Measurements from ENCODE around the gene PROZ. TPM values are rescaled to one million over a fixed set of nuclear protein-coding genes. Genes with fewer than 3 reads are reported as not detected.

Gene PROZ
- total RNA-seq, 2 donors from 2014 or later, result 0.40 to 0.84 TPM

DNA sequence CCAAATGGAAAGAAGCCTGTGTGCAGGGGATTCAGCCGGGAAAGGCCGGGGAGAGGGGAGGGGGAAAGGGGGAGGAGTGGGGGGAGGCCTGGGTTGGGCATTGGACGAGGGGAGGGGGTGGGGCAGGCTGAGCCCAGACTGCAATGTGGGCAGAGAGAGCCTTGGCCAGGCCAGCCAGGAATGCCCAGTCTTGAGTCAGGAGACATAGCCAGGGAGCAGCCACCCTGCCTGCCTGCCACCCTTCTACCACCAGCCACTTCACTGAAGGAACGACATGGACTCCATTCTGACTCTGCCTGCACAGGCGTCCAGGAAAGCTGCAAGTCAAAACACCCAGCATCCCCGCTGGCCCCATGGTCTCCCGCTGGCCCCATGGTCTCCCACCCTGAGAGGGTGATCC lies 498 bp downstream of the PROZ start:
- Histone ChIP-seq H3K9me3 (ENCODE audit: control insufficient read depth, low read length) (peaks cover 13% of the 10 kb centered on the region), H3K27me3 (ENCODE audit: control insufficient read depth, insufficient read depth, low read length, poor library complexity, severe bottlenecking) (no peaks in the 10 kb centered on the region), H3K4me1 (ENCODE audit: control insufficient read depth, insufficient read depth, low read length) (peaks cover 20% of the 10 kb centered on the region), H3K36me3 (ENCODE audit: control insufficient read depth, insufficient read depth, low read length) (no peaks in the 10 kb centered on the region), H3K27ac (ENCODE audit: low read depth, low read length) (no peak overlapping the region), H3K9ac (ENCODE audit: extremely low read depth, low read length, poor library complexity, severe bottlenecking) (no peak overlapping the region), H3K4me3 (ENCODE audit: low read length) (no peak overlapping the region)
- WGBS, 2 experiments (ENCODE audit: insufficient coverage in 1 of 2, insufficient read length in 1 of 2), result 82 to 84% methylated on average over 2 to 7 of the region's 7 CpGs
- Mint-ChIP-seq H3K4me1 (peaks cover 45% of the 10 kb centered on the region), H3K27ac (no peak overlapping the region), H3K36me3 (ENCODE audit: low read depth) (peaks cover 14% of the 10 kb centered on the region), H3K4me3 (no peak overlapping the region), H3K27me3 (ENCODE audit: insufficient read depth) (no peaks in the 10 kb centered on the region), H3K9me3 (peaks cover 7% of the 10 kb centered on the region)
- no peak for TF ChIP-seq CTCF (conservative IDR thresholded peaks at IDR 0.05)
- DNase-seq, result peak; percentile 53

GRCh38 chr13:113159701-113160100 lies 1.3 kb downstream of the PROZ start:
- DNase-seq, result peak; percentile 49
- no peak for TF ChIP-seq CTCF (conservative IDR thresholded peaks at IDR 0.05)
- H3K9me3 Mint-ChIP-seq, result peaks cover 7% of the 10 kb centered on the region

GRCh38 chr13:113160983-113161382 lies 2.5 kb downstream of the PROZ start:
- no peak overlapping the region for H3K4me3 ChIP-seq (ENCODE audit: low read length)
- peaks cover 6% of the 10 kb centered on the region for H3K9me3 ChIP-seq (ENCODE audit: control insufficient read depth, low read length)
- H3K9ac ChIP-seq (ENCODE audit: extremely low read depth, low read length, poor library complexity, severe bottlenecking), result no peak overlapping the region
- no peak for TF ChIP-seq CTCF (conservative IDR thresholded peaks at IDR 0.05)
- H3K27me3 Mint-ChIP-seq (ENCODE audit: insufficient read depth), result no peaks in the 10 kb centered on the region
- no peak overlapping the region for H3K4me3 Mint-ChIP-seq
- H3K27me3 ChIP-seq (ENCODE audit: control insufficient read depth, insufficient read depth, low read length, poor library complexity, severe bottlenecking), result no peaks in the 10 kb centered on the region
- DNase-seq, result peak; percentile 48
- H3K4me1 Mint-ChIP-seq, result peaks cover 45% of the 10 kb centered on the region
- 89 to 90% methylated on average over 8 to 12 of the region's 12 CpGs for WGBS, 2 experiments (ENCODE audit: insufficient coverage in 1 of 2, insufficient read length in 1 of 2)
- H3K27ac ChIP-seq (ENCODE audit: low read depth, low read length), result no peak overlapping the region
- peaks cover 2% of the 10 kb centered on the region for H3K9me3 Mint-ChIP-seq
- peaks cover 20% of the 10 kb centered on the region for H3K4me1 ChIP-seq (ENCODE audit: control insufficient read depth, insufficient read depth, low read length)
- peaks cover 15% of the 10 kb centered on the region for H3K36me3 Mint-ChIP-seq (ENCODE audit: low read depth)
- no peaks in the 10 kb centered on the region for H3K36me3 ChIP-seq (ENCODE audit: control insufficient read depth, insufficient read depth, low read length)
- no peak overlapping the region for H3K27ac Mint-ChIP-seq

More at GRCh38 chr13:113159701-113160100, 1.3 kb downstream of the PROZ start:
- Histone ChIP-seq H3K9ac (ENCODE audit: extremely low read depth, low read length, poor library complexity, severe bottlenecking) (no peak overlapping the region), H3K36me3 (ENCODE audit: control insufficient read depth, insufficient read depth, low read length) (no peaks in the 10 kb centered on the region), H3K27me3 (ENCODE audit: control insufficient read depth, insufficient read depth, low read length, poor library complexity, severe bottlenecking) (no peaks in the 10 kb centered on the region), H3K4me1 (ENCODE audit: control insufficient read depth, insufficient read depth, low read length) (peaks cover 20% of the 10 kb centered on the region), H3K27ac (ENCODE audit: low read depth, low read length) (no peak overlapping the region), H3K9me3 (ENCODE audit: control insufficient read depth, low read length) (peaks cover 13% of the 10 kb centered on the region), H3K4me3 (ENCODE audit: low read length) (no peak overlapping the region)
- 87 to 92% methylated on average over 11 to 20 of the region's 20 CpGs for WGBS, 2 experiments (ENCODE audit: insufficient coverage in 1 of 2, insufficient read length in 1 of 2)
- Mint-ChIP-seq H3K27me3 (ENCODE audit: insufficient read depth) (no peaks in the 10 kb centered on the region), H3K27ac (no peak overlapping the region), H3K4me3 (no peak overlapping the region), H3K36me3 (ENCODE audit: low read depth) (peaks cover 20% of the 10 kb centered on the region), H3K4me1 (peaks cover 51% of the 10 kb centered on the region)

Measured in endodermal cell (in vitro differentiated cells).